ENCODE results near the gene SPATA17.

GRCh38 chr1:217712925-217713597, 81.9 kb downstream of the SPATA17 start:
- TF ChIP-seq POLR2A (IDR thresholded peaks at IDR 0.05; ENCODE audit: low read depth) = no peak
- TF ChIP-seq CTCF (IDR thresholded peaks at IDR 0.05) = no peak
- no peak for TF ChIP-seq EP300 (IDR thresholded peaks at IDR 0.05)
